GM04503 (cell line): ENCODE measurements around the gene STATH.
"Not testable (repeated sequence)": the region's sequence is repeated elsewhere in the genome, so short reads cannot be mapped to it uniquely, and the experiment has no call there.

Source experiments
- DNase-seq: peaks from one replicate; pipeline ENCODE4 v3.0.0-alpha.2; 2012; ENCODE audit warnings: low read depth

STATH gene

GRCh38 chr4:69995526-69996016 is at the start of gene STATH:
TSS of gene STATH (plus strand) at chr4:69995966. CDS start at chr4:69998438, 2,472 bp downstream.
- DNase-seq, result no peak

- no peak for DNase-seq
These were observed 44.2 kb upstream of the STATH start for GRCh38 chr4:69951602-69952001.

GRCh38 chr4:69957209-69957608 is 38.6 kb upstream of the STATH start:
- no peak for DNase-seq

GRCh38 chr4:69965628-69966027 is 30.1 kb upstream of the STATH start, which contains the start of gene CSN2:
TSS of gene CSN2 (minus strand) at chr4:69965728. CDS start at chr4:69960995, 4,733 bp downstream.
- no peak for DNase-seq

GRCh38 chr4:69970071-69970470 is 25.7 kb upstream of the STATH start:
- no peak for DNase-seq

- DNase-seq, result no peak
These were observed 21.1 kb upstream of the STATH start for GRCh38 chr4:69974631-69975030.

- DNase-seq, result no peak
These were observed 18.2 kb upstream of the STATH start for GRCh38 chr4:69977582-69977981.

- no peak for DNase-seq
These were observed 11.7 kb upstream of the STATH start for GRCh38 chr4:69984030-69984443.

- no peak for DNase-seq
These were observed 9.1 kb upstream of the STATH start for GRCh38 chr4:69986663-69987062.

- DNase-seq, result no peak
These were observed 4.8 kb upstream of the STATH start for GRCh38 chr4:69991016-69991415.

- no peak for DNase-seq
These were observed 984 bp upstream of the STATH start for GRCh38 chr4:69994782-69995181.

- no peak for DNase-seq
These were observed 3.7 kb downstream of the STATH start for GRCh38 chr4:69999420-69999819.

- no peak for DNase-seq
These were observed 4.9 kb downstream of the STATH start for GRCh38 chr4:70000711-70001110.

- DNase-seq, result no peak
These were observed 6.7 kb downstream of the STATH start for GRCh38 chr4:70002507-70002906.

- no peak for DNase-seq
These were observed 13.0 kb downstream of the STATH start for GRCh38 chr4:70008771-70009170.

GRCh38 chr4:70019006-70019405 is 23.2 kb downstream of the STATH start:
- not testable (repeated sequence) for DNase-seq

GRCh38 chr4:70023218-70023617 is 27.5 kb downstream of the STATH start:
- DNase-seq, result no peak

GRCh38 chr4:70027011-70027410 is 31.2 kb downstream of the STATH start:
- no peak for DNase-seq

GRCh38 chr4:70028159-70028558 is 32.4 kb downstream of the STATH start, which contains the start of gene HTN3:
TSS of gene HTN3 (plus strand) at chr4:70028459. CDS start at chr4:70030741, 2,282 bp downstream.
- not testable (repeated sequence) for DNase-seq

GRCh38 chr4:70037559-70037958 is 41.8 kb downstream of the STATH start:
- DNase-seq, result not testable (repeated sequence)

GRCh38 chr4:70039928-70040327 is 44.2 kb downstream of the STATH start:
- not testable (repeated sequence) for DNase-seq

- DNase-seq, result no peak
These were observed 46.0 kb downstream of the STATH start for GRCh38 chr4:70041652-70042286.

- DNase-seq, result not testable (repeated sequence)
These were observed 54.4 kb downstream of the STATH start, which contains the start of gene HTN1 for GRCh38 chr4:70050138-70050537. TSS of gene HTN1 (plus strand) at chr4:70050438. CDS start at chr4:70053077, 2,639 bp downstream.
